Stimulated activated CD4-positive, alpha-beta T cell treated with anti-CD3 and anti-CD28 coated beads, Interleukin-4, amount 100 ng/mL, for 1 hour (primary cell): Measurements from ENCODE around the gene IZUMO4.
A peak's percentile ranks its signal among the peaks of the same experiment; 100 is the strongest.

Source experiments
- DNase-seq: peaks from one replicate; pipeline ENCODE4 v3.0.0-alpha.2; 2020

Gene IZUMO4

GRCh38 chr19:2059422-2060201 lies 37.1 kb upstream of the IZUMO4 start:
- no peak for DNase-seq

GRCh38 chr19:2060884-2061494 lies 35.7 kb upstream of the IZUMO4 start:
- DNase-seq = peak; percentile 42

GRCh38 chr19:2061495-2062388 lies 35.0 kb upstream of the IZUMO4 start:
- DNase-seq = peak; percentile 99

- DNase-seq = no peak
Measured at GRCh38 chr19:2062389-2062729, 34.4 kb upstream of the IZUMO4 start.

- DNase-seq = no peak
Measured at GRCh38 chr19:2062770-2063169, 33.9 kb upstream of the IZUMO4 start.

- DNase-seq = no peak
Measured at GRCh38 chr19:2063824-2064223, 32.9 kb upstream of the IZUMO4 start.

- no peak for DNase-seq
Measured at GRCh38 chr19:2064395-2064787, 32.3 kb upstream of the IZUMO4 start.

- no peak for DNase-seq
Measured at GRCh38 chr19:2064788-2065524, 31.8 kb upstream of the IZUMO4 start.

GRCh38 chr19:2070436-2070827 lies 26.3 kb upstream of the IZUMO4 start:
- DNase-seq = no peak

- DNase-seq = no peak
Measured at GRCh38 chr19:2070986-2071673, 25.6 kb upstream of the IZUMO4 start.

- no peak for DNase-seq
Measured at GRCh38 chr19:2072757-2073551, 23.8 kb upstream of the IZUMO4 start.

GRCh38 chr19:2076526-2076944 lies 20.2 kb upstream of the IZUMO4 start:
- no peak for DNase-seq

- DNase-seq = no peak
Measured at GRCh38 chr19:2077398-2077797, 19.3 kb upstream of the IZUMO4 start.

GRCh38 chr19:2077833-2078619 lies 18.7 kb upstream of the IZUMO4 start:
- no peak for DNase-seq

GRCh38 chr19:2079076-2079864 lies 17.4 kb upstream of the IZUMO4 start:
- no peak for DNase-seq

- DNase-seq = no peak
Measured at GRCh38 chr19:2079865-2080301, 16.8 kb upstream of the IZUMO4 start.

GRCh38 chr19:2080336-2080988 lies 16.3 kb upstream of the IZUMO4 start:
- DNase-seq = no peak

- no peak for DNase-seq
Measured at GRCh38 chr19:2081873-2082810, 14.6 kb upstream of the IZUMO4 start.
